H9 (cell line): ENCODE data around the gene PICALM. TPM values are rescaled to one million over a fixed set of nuclear protein-coding genes. Genes with fewer than 3 reads are reported as not detected.

Source experiments
- DNase-seq: peaks from one replicate; pipeline ENCODE4 v3.0.0-alpha.2; 2017
- H2AFZ ChIP-seq: one replicate; pipeline ENCODE4 v1.6.1; 2013; ENCODE audit warnings: mild to moderate bottlenecking, low read length, control low read depth, moderate library complexity
- H2AK5ac ChIP-seq: 2 replicates; pipeline ENCODE4 v1.6.1; 2013; ENCODE audit warnings: low read length, control low read depth, mixed read lengths; ENCODE audit not compliant: insufficient read length
- H2BK120ac ChIP-seq: one replicate; pipeline ENCODE4 v1.6.1; 2013; ENCODE audit warnings: low read depth, mild to moderate bottlenecking, low read length, control low read depth, inconsistent platforms; ENCODE audit not compliant: poor library complexity, severe bottlenecking
- H2BK12ac ChIP-seq: 2 replicates; pipeline ENCODE4 v1.6.1; 2013; ENCODE audit warnings: low read length, control low read depth, mixed read lengths, low read depth; ENCODE audit not compliant: insufficient read length
- H2BK15ac ChIP-seq: 2 replicates; pipeline ENCODE4 v1.6.1; 2013; ENCODE audit warnings: low read depth, low read length, control low read depth
- H2BK20ac ChIP-seq: one replicate; pipeline ENCODE4 v1.6.1; 2013; ENCODE audit warnings: low read depth, mild to moderate bottlenecking, low read length, control low read depth, inconsistent platforms; ENCODE audit not compliant: poor library complexity, severe bottlenecking
- H2BK5ac ChIP-seq: 2 replicates; pipeline ENCODE4 v1.6.1; 2013; ENCODE audit warnings: low read length, control low read depth, mixed read lengths; ENCODE audit not compliant: insufficient read length
- H3K14ac ChIP-seq: 2 replicates; pipeline ENCODE4 v1.6.1; 2013; ENCODE audit warnings: low read length, control low read depth; ENCODE audit not compliant: insufficient read depth
- H3K18ac ChIP-seq: 2 replicates; pipeline ENCODE4 v1.6.1; 2013; ENCODE audit warnings: low read depth, mild to moderate bottlenecking, mixed read lengths, low read length, control low read depth; ENCODE audit not compliant: insufficient read length
- H3K23ac ChIP-seq: 2 replicates; pipeline ENCODE4 v1.6.1; 2013; ENCODE audit warnings: low read length, control low read depth, mixed read lengths, low read depth; ENCODE audit not compliant: insufficient read length
- H3K23me2 ChIP-seq: 2 replicates; pipeline ENCODE4 v1.6.1; 2013; ENCODE audit warnings: low read depth, mild to moderate bottlenecking, mixed read lengths, low read length, control low read depth; ENCODE audit not compliant: insufficient read length, poor library complexity, severe bottlenecking
- H3K27ac ChIP-seq: 2 replicates; pipeline ENCODE4 v1.5.1; 2013; ENCODE audit warnings: low read length, control low read depth, mixed read lengths, low read depth; ENCODE audit not compliant: insufficient read length
- H3K27me3 ChIP-seq: 2 replicates; pipeline ENCODE4 v1.6.1; 2013; ENCODE audit warnings: low read length, control low read depth, inconsistent platforms; ENCODE audit not compliant: insufficient read depth
- H3K4ac ChIP-seq: 2 replicates; pipeline ENCODE4 v1.6.1; 2013; ENCODE audit warnings: low read depth, mild to moderate bottlenecking, control low read depth, inconsistent platforms, low read length, moderate library complexity
- H3K4me1 ChIP-seq: 2 replicates; pipeline ENCODE4 v1.6.1; 2013; ENCODE audit warnings: low read length, control low read depth, inconsistent platforms; ENCODE audit not compliant: insufficient read depth
- H3K4me2 ChIP-seq: 2 replicates; pipeline ENCODE4 v1.6.1; 2013; ENCODE audit warnings: low read length, control low read depth, mixed read lengths; ENCODE audit not compliant: insufficient read length, insufficient read depth
- H3K56ac ChIP-seq: 2 replicates; pipeline ENCODE4 v1.6.1; 2013; ENCODE audit warnings: low read depth, mild to moderate bottlenecking, mixed read lengths, low read length, control low read depth; ENCODE audit not compliant: insufficient read length
- H3K79me1 ChIP-seq: 2 replicates; pipeline ENCODE4 v1.6.1; 2013; ENCODE audit warnings: low read depth, mild to moderate bottlenecking, moderate library complexity, low read length, control low read depth, inconsistent platforms; ENCODE audit not compliant: insufficient read depth, poor library complexity, severe bottlenecking
- H3K79me2 ChIP-seq: 2 replicates; pipeline ENCODE4 v1.6.1; 2013; ENCODE audit warnings: low read length, control low read depth, inconsistent platforms; ENCODE audit not compliant: insufficient read depth
- H3K9ac ChIP-seq: 2 replicates; pipeline ENCODE4 v1.6.1; 2013; ENCODE audit warnings: low read length, control low read depth, mixed read lengths; ENCODE audit not compliant: insufficient read length; ENCODE audit errors: extremely low read depth
- H3K9me3 ChIP-seq: one replicate; pipeline ENCODE4 v1.6.1; 2013; ENCODE audit warnings: low read depth, low read length, inconsistent platforms; ENCODE audit not compliant: control insufficient read depth
- H3T11ph ChIP-seq: one replicate; pipeline ENCODE4 v1.6.1; 2013; ENCODE audit warnings: mild to moderate bottlenecking, low read length, control low read depth, inconsistent platforms
- H4K20me1 ChIP-seq: one replicate; pipeline ENCODE4 v1.6.1; 2013; ENCODE audit not compliant: control insufficient read depth, insufficient read length, insufficient read depth
- H4K5ac ChIP-seq: 2 replicates; pipeline ENCODE4 v1.6.1; 2013; ENCODE audit warnings: low read depth, mild to moderate bottlenecking, mixed read lengths, low read length, control low read depth; ENCODE audit not compliant: insufficient read length
- H4K8ac ChIP-seq: replicated peaks from 2 replicates; pipeline ENCODE4 v1.6.1; 2013; ENCODE audit warnings: low read length, control low read depth, mixed read lengths, low read depth; ENCODE audit not compliant: insufficient read length
- H4K91ac ChIP-seq: 2 replicates; pipeline ENCODE4 v1.6.1; 2013; ENCODE audit warnings: low read depth, mild to moderate bottlenecking, moderate library complexity, mixed read lengths, low read length, control low read depth; ENCODE audit not compliant: insufficient read length
- H3K27ac Mint-ChIP-seq, 3 experiments: 2 replicates in 2 of 3; 3 replicates in 1 of 3; pipeline ENCODE4 v1.8.0; 2020 to 2021; ENCODE audit warnings: mixed read lengths in 3 of 3, mild to moderate bottlenecking in 1 of 3, moderate library complexity in 1 of 3
- H3K27me3 Mint-ChIP-seq: 2 replicates; pipeline ENCODE4 v1.8.0; 2021; ENCODE audit warnings: low read depth, mild to moderate bottlenecking, moderate library complexity, mixed read lengths
- H3K36me3 Mint-ChIP-seq, 3 experiments: 2 replicates in 2 of 3; 3 replicates in 1 of 3; pipeline ENCODE4 v1.8.0; 2020 to 2021; ENCODE audit warnings: low read depth in 3 of 3, mixed read lengths in 3 of 3; ENCODE audit not compliant: insufficient read depth in 1 of 3
- H3K4me1 Mint-ChIP-seq, 2 experiments: 2 replicates each; pipeline ENCODE4 v1.8.0; 2020; ENCODE audit warnings: mixed read lengths in 2 of 2
- H3K4me3 Mint-ChIP-seq, 2 experiments: 2 replicates in 1 of 2; 3 replicates in 1 of 2; pipeline ENCODE4 v1.8.0; 2020 to 2021; ENCODE audit warnings: mild to moderate bottlenecking in 2 of 2, mixed read lengths in 2 of 2, moderate library complexity in 1 of 2
- H3K9me3 Mint-ChIP-seq, 2 experiments: 2 replicates in 1 of 2; 3 replicates in 1 of 2; pipeline ENCODE4 v1.8.0; 2020; ENCODE audit warnings: mild to moderate bottlenecking in 2 of 2, mixed read lengths in 2 of 2, moderate library complexity in 1 of 2
- WGBS: extraction: QIAGEN DNeasy Blood & Tissue Kit; methylation state at CpG from one replicate; pipeline ENCODE4 v1.1.7; 2013; ENCODE audit warnings: missing lambda C conversion rate, low lambda C conversion rate, mixed read lengths; ENCODE audit not compliant: insufficient read length; ENCODE audit errors: extremely low coverage; 5-methylcytosine and 5-hydroxymethylcytosine counted together
- total RNA-seq: library from RNA; stranded (reverse); gene quantifications from 2 replicates; pipeline ENCODE4 v1.2.1, GENCODE V29; 2021
- TF ChIP-seq, protein P1 (sequence below): fragments of 200-600 bp; sonication (generic); conservative IDR thresholded peaks from 3 replicates; pipeline ENCODE4 v1.8.0; 2021; ENCODE audit warnings: antibody characterized with exemption, mild to moderate bottlenecking

Gene PICALM
- total RNA-seq, 1 experiment from 2014 or later: 76.4 TPM

DNA sequence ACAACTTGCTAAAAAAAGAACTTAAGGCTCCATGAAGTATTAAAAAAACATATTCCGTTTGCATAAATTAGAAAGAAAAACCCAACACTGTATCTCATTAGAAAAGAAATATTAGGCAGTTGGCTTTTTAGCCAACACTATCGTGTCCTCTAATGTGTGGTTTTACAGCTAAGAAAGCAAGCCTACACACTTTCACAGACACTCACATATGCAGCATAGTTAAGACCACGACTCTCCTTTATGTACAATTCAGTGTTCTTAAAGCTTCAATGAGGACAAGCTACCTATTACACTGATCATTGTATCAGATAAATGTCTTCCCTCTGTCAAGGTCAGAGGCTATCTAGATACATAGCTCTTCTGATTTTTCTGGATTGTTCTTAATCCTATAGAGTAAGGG lies 80.1 kb downstream of the PICALM start:
- no peak overlapping the region for H2BK5ac ChIP-seq
- no peaks in the 10 kb centered on the region for H3K79me1 ChIP-seq
- Mint-ChIP-seq H3K27me3 (no peaks in the 10 kb centered on the region), H3K4me1 (peaks cover 6 to 9% of the 10 kb centered on the region in 2 experiments; a peak in 3 of 4 replicates), H3K4me3 (no peak overlapping the region), H3K9me3 (no peaks in the 10 kb centered on the region), H3K36me3 (peaks cover 2 to 26% (median 11%) of the 10 kb centered on the region in 3 experiments; a peak in 5 of 7 replicates), H3K27ac (no peak overlapping the region)
- no peak overlapping the region for H3K9ac ChIP-seq
- no peak overlapping the region for H3K18ac ChIP-seq
- H3T11ph ChIP-seq: no peak overlapping the region
- H4K20me1 ChIP-seq: no peaks in the 10 kb centered on the region
- no peaks in the 10 kb centered on the region for H3K9me3 ChIP-seq
- DNase-seq: no peak
- no peaks in the 10 kb centered on the region for H3K23me2 ChIP-seq
- H3K27ac ChIP-seq: no peak overlapping the region
- no peak overlapping the region for H3K56ac ChIP-seq
- no peak overlapping the region for H2AFZ ChIP-seq
- WGBS: no CpG with 5 or more reads among the region's 3 CpGs
- H2BK12ac ChIP-seq: no peak overlapping the region
- H3K79me2 ChIP-seq: no peaks in the 10 kb centered on the region
- no peak overlapping the region for H2BK120ac ChIP-seq
- no peak overlapping the region for H4K8ac ChIP-seq
- no peak overlapping the region for H3K23ac ChIP-seq
- H3K27me3 ChIP-seq: no peaks in the 10 kb centered on the region
- H2BK20ac ChIP-seq: no peak overlapping the region
- H2AK5ac ChIP-seq: no peak overlapping the region
- TF ChIP-seq, protein P1, sequence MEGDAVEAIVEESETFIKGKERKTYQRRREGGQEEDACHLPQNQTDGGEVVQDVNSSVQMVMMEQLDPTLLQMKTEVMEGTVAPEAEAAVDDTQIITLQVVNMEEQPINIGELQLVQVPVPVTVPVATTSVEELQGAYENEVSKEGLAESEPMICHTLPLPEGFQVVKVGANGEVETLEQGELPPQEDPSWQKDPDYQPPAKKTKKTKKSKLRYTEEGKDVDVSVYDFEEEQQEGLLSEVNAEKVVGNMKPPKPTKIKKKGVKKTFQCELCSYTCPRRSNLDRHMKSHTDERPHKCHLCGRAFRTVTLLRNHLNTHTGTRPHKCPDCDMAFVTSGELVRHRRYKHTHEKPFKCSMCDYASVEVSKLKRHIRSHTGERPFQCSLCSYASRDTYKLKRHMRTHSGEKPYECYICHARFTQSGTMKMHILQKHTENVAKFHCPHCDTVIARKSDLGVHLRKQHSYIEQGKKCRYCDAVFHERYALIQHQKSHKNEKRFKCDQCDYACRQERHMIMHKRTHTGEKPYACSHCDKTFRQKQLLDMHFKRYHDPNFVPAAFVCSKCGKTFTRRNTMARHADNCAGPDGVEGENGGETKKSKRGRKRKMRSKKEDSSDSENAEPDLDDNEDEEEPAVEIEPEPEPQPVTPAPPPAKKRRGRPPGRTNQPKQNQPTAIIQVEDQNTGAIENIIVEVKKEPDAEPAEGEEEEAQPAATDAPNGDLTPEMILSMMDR: no peak
- no peak overlapping the region for H4K91ac ChIP-seq
- H3K14ac ChIP-seq: no peak overlapping the region
- H4K5ac ChIP-seq: no peak overlapping the region
- no peaks in the 10 kb centered on the region for H3K4me1 ChIP-seq
- H3K4ac ChIP-seq: no peak overlapping the region
- no peak overlapping the region for H3K4me2 ChIP-seq
- H2BK15ac ChIP-seq: no peak overlapping the region
